H9 (cell line): Measurements from ENCODE around the gene ASTN2. TPM values are rescaled to one million over a fixed set of nuclear protein-coding genes. Genes with fewer than 3 reads are reported as not detected.

Source experiments
- DNase-seq: peaks from one replicate; pipeline ENCODE4 v3.0.0-alpha.2; 2017
- H2AFZ ChIP-seq: one replicate; pipeline ENCODE4 v1.6.1; 2013; ENCODE audit warnings: mild to moderate bottlenecking, low read length, control low read depth, moderate library complexity
- H2AK5ac ChIP-seq: 2 replicates; pipeline ENCODE4 v1.6.1; 2013; ENCODE audit warnings: low read length, control low read depth, mixed read lengths; ENCODE audit not compliant: insufficient read length
- H2BK120ac ChIP-seq: one replicate; pipeline ENCODE4 v1.6.1; 2013; ENCODE audit warnings: low read depth, mild to moderate bottlenecking, low read length, control low read depth, inconsistent platforms; ENCODE audit not compliant: poor library complexity, severe bottlenecking
- H2BK12ac ChIP-seq: 2 replicates; pipeline ENCODE4 v1.6.1; 2013; ENCODE audit warnings: low read length, control low read depth, mixed read lengths, low read depth; ENCODE audit not compliant: insufficient read length
- H2BK15ac ChIP-seq: 2 replicates; pipeline ENCODE4 v1.6.1; 2013; ENCODE audit warnings: low read depth, low read length, control low read depth
- H2BK20ac ChIP-seq: one replicate; pipeline ENCODE4 v1.6.1; 2013; ENCODE audit warnings: low read depth, mild to moderate bottlenecking, low read length, control low read depth, inconsistent platforms; ENCODE audit not compliant: poor library complexity, severe bottlenecking
- H2BK5ac ChIP-seq: 2 replicates; pipeline ENCODE4 v1.6.1; 2013; ENCODE audit warnings: low read length, control low read depth, mixed read lengths; ENCODE audit not compliant: insufficient read length
- H3K14ac ChIP-seq: 2 replicates; pipeline ENCODE4 v1.6.1; 2013; ENCODE audit warnings: low read length, control low read depth; ENCODE audit not compliant: insufficient read depth
- H3K18ac ChIP-seq: 2 replicates; pipeline ENCODE4 v1.6.1; 2013; ENCODE audit warnings: low read depth, mild to moderate bottlenecking, mixed read lengths, low read length, control low read depth; ENCODE audit not compliant: insufficient read length
- H3K23ac ChIP-seq: 2 replicates; pipeline ENCODE4 v1.6.1; 2013; ENCODE audit warnings: low read length, control low read depth, mixed read lengths, low read depth; ENCODE audit not compliant: insufficient read length
- H3K23me2 ChIP-seq: 2 replicates; pipeline ENCODE4 v1.6.1; 2013; ENCODE audit warnings: low read depth, mild to moderate bottlenecking, mixed read lengths, low read length, control low read depth; ENCODE audit not compliant: insufficient read length, poor library complexity, severe bottlenecking
- H3K27ac ChIP-seq: 2 replicates; pipeline ENCODE4 v1.5.1; 2013; ENCODE audit warnings: low read length, control low read depth, mixed read lengths, low read depth; ENCODE audit not compliant: insufficient read length
- H3K27me3 ChIP-seq: 2 replicates; pipeline ENCODE4 v1.6.1; 2013; ENCODE audit warnings: low read length, control low read depth, inconsistent platforms; ENCODE audit not compliant: insufficient read depth
- H3K4ac ChIP-seq: 2 replicates; pipeline ENCODE4 v1.6.1; 2013; ENCODE audit warnings: low read depth, mild to moderate bottlenecking, control low read depth, inconsistent platforms, low read length, moderate library complexity
- H3K4me1 ChIP-seq: 2 replicates; pipeline ENCODE4 v1.6.1; 2013; ENCODE audit warnings: low read length, control low read depth, inconsistent platforms; ENCODE audit not compliant: insufficient read depth
- H3K4me2 ChIP-seq: 2 replicates; pipeline ENCODE4 v1.6.1; 2013; ENCODE audit warnings: low read length, control low read depth, mixed read lengths; ENCODE audit not compliant: insufficient read length, insufficient read depth
- H3K56ac ChIP-seq: 2 replicates; pipeline ENCODE4 v1.6.1; 2013; ENCODE audit warnings: low read depth, mild to moderate bottlenecking, mixed read lengths, low read length, control low read depth; ENCODE audit not compliant: insufficient read length
- H3K79me1 ChIP-seq: 2 replicates; pipeline ENCODE4 v1.6.1; 2013; ENCODE audit warnings: low read depth, mild to moderate bottlenecking, moderate library complexity, low read length, control low read depth, inconsistent platforms; ENCODE audit not compliant: insufficient read depth, poor library complexity, severe bottlenecking
- H3K79me2 ChIP-seq: 2 replicates; pipeline ENCODE4 v1.6.1; 2013; ENCODE audit warnings: low read length, control low read depth, inconsistent platforms; ENCODE audit not compliant: insufficient read depth
- H3K9ac ChIP-seq: 2 replicates; pipeline ENCODE4 v1.6.1; 2013; ENCODE audit warnings: low read length, control low read depth, mixed read lengths; ENCODE audit not compliant: insufficient read length; ENCODE audit errors: extremely low read depth
- H3K9me3 ChIP-seq: one replicate; pipeline ENCODE4 v1.6.1; 2013; ENCODE audit warnings: low read depth, low read length, inconsistent platforms; ENCODE audit not compliant: control insufficient read depth
- H3T11ph ChIP-seq: one replicate; pipeline ENCODE4 v1.6.1; 2013; ENCODE audit warnings: mild to moderate bottlenecking, low read length, control low read depth, inconsistent platforms
- H4K20me1 ChIP-seq: one replicate; pipeline ENCODE4 v1.6.1; 2013; ENCODE audit not compliant: control insufficient read depth, insufficient read length, insufficient read depth
- H4K5ac ChIP-seq: 2 replicates; pipeline ENCODE4 v1.6.1; 2013; ENCODE audit warnings: low read depth, mild to moderate bottlenecking, mixed read lengths, low read length, control low read depth; ENCODE audit not compliant: insufficient read length
- H4K8ac ChIP-seq: replicated peaks from 2 replicates; pipeline ENCODE4 v1.6.1; 2013; ENCODE audit warnings: low read length, control low read depth, mixed read lengths, low read depth; ENCODE audit not compliant: insufficient read length
- H4K91ac ChIP-seq: 2 replicates; pipeline ENCODE4 v1.6.1; 2013; ENCODE audit warnings: low read depth, mild to moderate bottlenecking, moderate library complexity, mixed read lengths, low read length, control low read depth; ENCODE audit not compliant: insufficient read length
- H3K27ac Mint-ChIP-seq, 3 experiments: 2 replicates in 2 of 3; 3 replicates in 1 of 3; pipeline ENCODE4 v1.8.0; 2020 to 2021; ENCODE audit warnings: mixed read lengths in 3 of 3, mild to moderate bottlenecking in 1 of 3, moderate library complexity in 1 of 3
- H3K27me3 Mint-ChIP-seq: 2 replicates; pipeline ENCODE4 v1.8.0; 2021; ENCODE audit warnings: low read depth, mild to moderate bottlenecking, moderate library complexity, mixed read lengths
- H3K36me3 Mint-ChIP-seq, 3 experiments: 2 replicates in 2 of 3; 3 replicates in 1 of 3; pipeline ENCODE4 v1.8.0; 2020 to 2021; ENCODE audit warnings: low read depth in 3 of 3, mixed read lengths in 3 of 3; ENCODE audit not compliant: insufficient read depth in 1 of 3
- H3K4me1 Mint-ChIP-seq, 2 experiments: 2 replicates each; pipeline ENCODE4 v1.8.0; 2020; ENCODE audit warnings: mixed read lengths in 2 of 2
- H3K4me3 Mint-ChIP-seq, 2 experiments: 2 replicates in 1 of 2; 3 replicates in 1 of 2; pipeline ENCODE4 v1.8.0; 2020 to 2021; ENCODE audit warnings: mild to moderate bottlenecking in 2 of 2, mixed read lengths in 2 of 2, moderate library complexity in 1 of 2
- H3K9me3 Mint-ChIP-seq, 2 experiments: 2 replicates in 1 of 2; 3 replicates in 1 of 2; pipeline ENCODE4 v1.8.0; 2020; ENCODE audit warnings: mild to moderate bottlenecking in 2 of 2, mixed read lengths in 2 of 2, moderate library complexity in 1 of 2
- CTCF ChIP-seq: fragments of 200-600 bp; sonication (generic); conservative IDR thresholded peaks from 3 replicates; pipeline ENCODE4 v1.8.0; 2021; ENCODE audit warnings: antibody characterized with exemption, mild to moderate bottlenecking
- WGBS: extraction: QIAGEN DNeasy Blood & Tissue Kit; methylation state at CpG from one replicate; pipeline ENCODE4 v1.1.7; 2013; ENCODE audit warnings: missing lambda C conversion rate, low lambda C conversion rate, mixed read lengths; ENCODE audit not compliant: insufficient read length; ENCODE audit errors: extremely low coverage; 5-methylcytosine and 5-hydroxymethylcytosine counted together
- total RNA-seq: library from RNA; stranded (reverse); gene quantifications from 2 replicates; pipeline ENCODE4 v1.2.1, GENCODE V29; 2021

Gene ASTN2
- total RNA-seq, 1 experiment from 2014 or later, result 9.7 TPM

DNA sequence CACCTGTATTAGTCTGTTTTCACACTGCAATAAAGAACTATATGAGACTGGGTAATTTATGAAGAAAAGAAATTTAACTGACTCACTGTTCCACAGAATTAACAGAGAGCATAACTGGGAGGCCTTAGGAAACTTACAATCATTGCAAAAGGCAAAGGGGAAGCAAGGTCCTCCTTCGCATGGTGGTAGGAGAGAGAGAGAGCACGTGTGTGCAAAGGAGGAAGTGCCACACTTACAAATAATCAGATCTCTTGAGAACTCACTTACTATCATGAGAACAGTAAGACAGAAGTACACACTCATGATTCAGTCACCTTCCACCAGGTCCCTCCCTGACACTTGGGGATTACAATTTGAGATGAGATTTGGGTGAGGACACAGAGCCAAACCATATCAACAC is 469.0 kb downstream of the ASTN2 start:
- Histone ChIP-seq H3K27me3 (no peaks in the 10 kb centered on the region), H3K14ac (no peak overlapping the region), H3K18ac (no peak overlapping the region), H2BK12ac (no peak overlapping the region), H3K79me1 (no peaks in the 10 kb centered on the region), H3K4ac (no peak overlapping the region), H3K79me2 (no peaks in the 10 kb centered on the region), H3K9ac (no peak overlapping the region), H2BK20ac (no peak overlapping the region), H2BK5ac (no peak overlapping the region), H3K23ac (no peak overlapping the region), H3K23me2 (no peaks in the 10 kb centered on the region), H2AFZ (no peak overlapping the region), H3K56ac (no peak overlapping the region), H2BK120ac (no peak overlapping the region), H4K8ac (no peak overlapping the region), H4K20me1 (no peaks in the 10 kb centered on the region), H3K27ac (no peak overlapping the region), H3T11ph (no peak overlapping the region), H3K4me2 (no peak overlapping the region), H2BK15ac (no peak overlapping the region), H2AK5ac (no peak overlapping the region), H4K5ac (no peak overlapping the region), H4K91ac (no peak overlapping the region), H3K9me3 (no peaks in the 10 kb centered on the region), H3K4me1 (peaks cover 10% of the 10 kb centered on the region; the same call in 1 of the 2 replicates)
- TF ChIP-seq CTCF, result no peak
- DNase-seq, result no peak
- WGBS, result no CpG with 5 or more reads among the region's 2 CpGs
- peaks cover 0 to 5% (median 0%) of the 10 kb centered on the region in 3 experiments; a peak in 1 of 7 replicates for H3K36me3 Mint-ChIP-seq
- peaks cover 0 to 3% of the 10 kb centered on the region in 2 experiments; a peak in 1 of 5 replicates for H3K9me3 Mint-ChIP-seq
- H3K27me3 Mint-ChIP-seq, result no peaks in the 10 kb centered on the region
- no peak overlapping the region; a peak in 1 of 7 replicates for H3K27ac Mint-ChIP-seq
- peaks cover 29 to 36% of the 10 kb centered on the region in 2 experiments for H3K4me1 Mint-ChIP-seq
- no peak overlapping the region for H3K4me3 Mint-ChIP-seq
